Astrocyte (in vitro differentiated cells and primary cell): Measurements from ENCODE around the gene FRS2. TPM values are rescaled to one million over a fixed set of nuclear protein-coding genes. Genes with fewer than 3 reads are reported as not detected.

Experiments
- DNase-seq: peaks from one replicate; pipeline ENCODE4 v3.0.0-alpha.2; 2010; ENCODE audit warnings: low read depth
- FAIRE-seq: peaks from 2 replicates; lab custom pipeline; 2011; peaks lifted over from hg19 to GRCh38; lab: Jason Lieb, UNC
- H2AFZ ChIP-seq: 2 replicates; pipeline ENCODE4 v1.6.0; 2012; ENCODE audit warnings: low read depth, low read length, inconsistent platforms
- H3K27ac ChIP-seq: 2 replicates; pipeline ENCODE4 v1.5.1; 2011; ENCODE audit warnings: low read depth, low read length, inconsistent platforms
- H3K27me3 ChIP-seq: 2 replicates; pipeline ENCODE4 v1.6.0; 2011; ENCODE audit warnings: low read length, inconsistent platforms; ENCODE audit not compliant: insufficient read depth
- H3K36me3 ChIP-seq: 2 replicates; pipeline ENCODE4 v1.5.1; 2011; ENCODE audit warnings: low read length, inconsistent platforms; ENCODE audit not compliant: insufficient read depth
- H3K4me1 ChIP-seq: 2 replicates; pipeline ENCODE4 v1.5.1; 2011; ENCODE audit warnings: low read length, inconsistent platforms; ENCODE audit not compliant: insufficient read depth
- H3K4me2 ChIP-seq: 2 replicates; pipeline ENCODE4 v1.6.0; 2012; ENCODE audit warnings: low read length, inconsistent platforms
- H3K4me3 ChIP-seq: 2 replicates; pipeline ENCODE4 v1.5.1; 2011; ENCODE audit warnings: low read depth, mild to moderate bottlenecking, low read length, inconsistent platforms; ENCODE audit not compliant: insufficient read depth
- H3K79me2 ChIP-seq: 2 replicates; pipeline ENCODE4 v1.6.0; 2012; ENCODE audit warnings: mild to moderate bottlenecking, low read length, inconsistent platforms; ENCODE audit not compliant: insufficient read depth
- H3K9ac ChIP-seq: 2 replicates; pipeline ENCODE4 v1.6.0; 2012; ENCODE audit warnings: mild to moderate bottlenecking, low read length, inconsistent platforms
- H3K9me3 ChIP-seq: 2 replicates; pipeline ENCODE4 v1.5.1; 2012; ENCODE audit warnings: low read depth, mild to moderate bottlenecking, low read length, inconsistent platforms; ENCODE audit not compliant: insufficient read depth
- H4K20me1 ChIP-seq: 2 replicates; pipeline ENCODE4 v1.6.0; 2012; ENCODE audit warnings: low read length, inconsistent platforms; ENCODE audit not compliant: insufficient read depth
- H3K27ac Mint-ChIP-seq: one replicate; pipeline ENCODE4 v1.8.0; 2021; ENCODE audit warnings: mild to moderate bottlenecking, mixed read lengths; ENCODE audit not compliant: unreplicated experiment
- H3K27me3 Mint-ChIP-seq: one replicate; pipeline ENCODE4 v1.8.0; 2021; ENCODE audit warnings: low read depth, mixed read lengths; ENCODE audit not compliant: unreplicated experiment
- H3K36me3 Mint-ChIP-seq: one replicate; pipeline ENCODE4 v1.8.0; 2021; ENCODE audit warnings: low read depth, mixed read lengths; ENCODE audit not compliant: unreplicated experiment
- H3K4me1 Mint-ChIP-seq: one replicate; pipeline ENCODE4 v1.8.0; 2021; ENCODE audit warnings: low read depth, mixed read lengths; ENCODE audit not compliant: unreplicated experiment
- H3K4me3 Mint-ChIP-seq: one replicate; pipeline ENCODE4 v1.8.0; 2021; ENCODE audit warnings: mild to moderate bottlenecking, moderate library complexity, mixed read lengths; ENCODE audit not compliant: unreplicated experiment
- H3K9me3 Mint-ChIP-seq: one replicate; pipeline ENCODE4 v1.8.0; 2021; ENCODE audit warnings: mild to moderate bottlenecking, mixed read lengths; ENCODE audit not compliant: unreplicated experiment
- CTCF ChIP-seq: IDR thresholded peaks from 2 replicates; pipeline ENCODE4 v1.5.1; 2011; ENCODE audit warnings: low read depth, mild to moderate bottlenecking, inconsistent platforms, low read length, moderate library complexity; ENCODE audit not compliant: insufficient read depth
- EZH2 ChIP-seq: IDR thresholded peaks from 2 replicates; pipeline ENCODE4 v1.6.1; 2012; ENCODE audit warnings: mild to moderate bottlenecking, low read length, inconsistent platforms; ENCODE audit not compliant: insufficient read depth
- total RNA-seq: library from RNA; stranded (reverse); gene quantifications from 2 replicates; pipeline ENCODE4 v1.2.1, GENCODE V29; 2021

The FRS2 gene
- total RNA-seq, 1 donor from 2014 or later: 60.9 TPM

- Histone ChIP-seq H4K20me1 (peaks cover 34% of the 10 kb centered on the region), H2AFZ (no peak overlapping the region), H3K4me2 (no peak overlapping the region), H3K9me3 (no peaks in the 10 kb centered on the region), H3K4me1 (no peaks in the 10 kb centered on the region), H3K9ac (no peak overlapping the region), H3K4me3 (no peak overlapping the region), H3K27ac (no peak overlapping the region), H3K36me3 (peaks cover 61% of the 10 kb centered on the region), H3K27me3 (no peaks in the 10 kb centered on the region), H3K79me2 (peaks cover 64% of the 10 kb centered on the region)
- Mint-ChIP-seq H3K4me1 (no peaks in the 10 kb centered on the region), H3K4me3 (no peak overlapping the region), H3K27ac (no peak overlapping the region), H3K27me3 (no peaks in the 10 kb centered on the region), H3K9me3 (no peaks in the 10 kb centered on the region), H3K36me3 (peaks cover 11% of the 10 kb centered on the region)
- no peak for DNase-seq
- TF ChIP-seq CTCF (no peak), EZH2 (no peak)
- no peak for FAIRE-seq
Measured at GRCh38 chr12:69588527-69588926, 118.3 kb downstream of the FRS2 start.

DNA sequence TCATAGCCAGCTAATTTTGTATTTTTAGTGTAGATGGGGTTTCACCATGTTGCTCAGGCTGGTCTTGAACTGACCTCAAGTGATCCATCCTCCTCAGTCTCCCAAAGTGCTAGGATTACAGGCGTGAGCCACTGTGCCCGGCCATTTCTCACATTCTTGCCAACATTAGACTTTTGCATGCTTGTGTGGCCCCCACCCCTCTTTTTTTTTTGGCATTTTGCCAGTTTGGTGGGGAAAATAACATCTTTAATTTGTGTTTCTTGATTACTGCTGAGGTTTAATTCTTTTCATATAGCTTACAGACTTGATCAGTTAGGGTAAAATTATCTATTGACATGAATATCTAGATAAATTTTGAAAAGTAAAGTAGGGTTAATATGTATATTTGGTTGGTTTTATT lies 118.9 kb downstream of the FRS2 start:
- Histone ChIP-seq H3K36me3 (peaks cover 67% of the 10 kb centered on the region), H3K27me3 (no peaks in the 10 kb centered on the region), H3K9ac (no peak overlapping the region), H3K4me1 (no peaks in the 10 kb centered on the region), H3K4me3 (no peak overlapping the region), H3K9me3 (no peaks in the 10 kb centered on the region), H2AFZ (no peak overlapping the region), H3K4me2 (no peak overlapping the region), H3K79me2 (peaks cover 70% of the 10 kb centered on the region), H4K20me1 (peaks cover 39% of the 10 kb centered on the region), H3K27ac (no peak overlapping the region)
- H3K27me3 Mint-ChIP-seq: no peaks in the 10 kb centered on the region
- DNase-seq: no peak
- TF ChIP-seq EZH2: no peak
- TF ChIP-seq CTCF: no peak
- peaks cover 11% of the 10 kb centered on the region for H3K36me3 Mint-ChIP-seq
- H3K9me3 Mint-ChIP-seq: no peaks in the 10 kb centered on the region
- no peak overlapping the region for H3K4me3 Mint-ChIP-seq
- no peak for FAIRE-seq
- no peak overlapping the region for H3K27ac Mint-ChIP-seq
- H3K4me1 Mint-ChIP-seq: no peaks in the 10 kb centered on the region

DNA sequence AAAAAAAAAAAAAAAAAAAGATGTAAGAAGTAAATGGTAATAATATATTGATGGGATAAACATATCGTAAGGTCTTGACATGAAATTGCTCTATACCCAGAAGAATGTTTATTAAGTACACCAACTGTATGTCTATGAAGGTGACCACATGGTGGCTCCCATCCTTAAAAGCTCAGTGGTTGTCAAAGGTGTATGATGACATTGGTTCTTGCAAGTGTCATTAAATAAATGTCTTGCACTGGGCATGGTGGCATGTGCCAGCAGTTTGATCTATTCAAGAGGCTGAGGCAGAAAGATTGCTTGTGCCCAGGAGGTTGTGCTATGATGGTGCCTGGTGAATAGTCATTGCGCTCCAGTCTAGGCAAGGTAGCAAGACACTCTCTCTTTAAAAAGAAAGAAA lies 125.5 kb downstream of the FRS2 start:
- Mint-ChIP-seq H3K4me1 (no peaks in the 10 kb centered on the region), H3K27me3 (no peaks in the 10 kb centered on the region), H3K9me3 (no peaks in the 10 kb centered on the region), H3K4me3 (no peak overlapping the region), H3K27ac (no peak overlapping the region), H3K36me3 (peaks cover 22% of the 10 kb centered on the region)
- Histone ChIP-seq H3K9ac (no peak overlapping the region), H2AFZ (no peak overlapping the region), H3K9me3 (no peaks in the 10 kb centered on the region), H3K4me2 (no peak overlapping the region), H3K27me3 (no peaks in the 10 kb centered on the region), H3K4me3 (no peak overlapping the region), H3K79me2 (peaks cover 29% of the 10 kb centered on the region), H4K20me1 (peaks cover 46% of the 10 kb centered on the region), H3K4me1 (no peaks in the 10 kb centered on the region), H3K36me3 (peaks cover 86% of the 10 kb centered on the region), H3K27ac (no peak overlapping the region)
- no peak for FAIRE-seq
- no peak for TF ChIP-seq CTCF
- TF ChIP-seq EZH2: no peak
- DNase-seq: no peak
